ENCODE results near the gene ITGBL1. TPM values are rescaled to one million over a fixed set of nuclear protein-coding genes. Genes with fewer than 3 reads are reported as not detected.
A peak's percentile ranks its signal among the peaks of the same experiment; 100 is the strongest.

The ITGBL1 gene
- total RNA-seq, 1 experiment from 2014 or later = 37.1 TPM

GRCh38 chr13:101490406-101491015, 38.0 kb downstream of the ITGBL1 start:
- H3K4me3 ChIP-seq (ENCODE audit: low read length) = peak overlapping the region; percentile 36; the same call in 1 of the 2 replicates
- ChIA-PET CTCF (interaction anchor here (0.6 kb wide), 1 partner anchor 266 kb away, joined by 3 read pairs; no protein-coding TSS in a partner anchor), POLR2A (ENCODE audit: unreplicated experiment) (no interaction called here)
- H3K27ac ChIP-seq (ENCODE audit: low read length) = peak overlapping the region; percentile 93
- no peaks in the 10 kb centered on the region for H3K36me3 ChIP-seq (ENCODE audit: low read depth, low read length)
- H3K4me2 ChIP-seq (ENCODE audit: low read length) = peak overlapping the region; percentile 68
- peak; percentile 70 for ATAC-seq
- no peaks in the 10 kb centered on the region for H3K9me3 ChIP-seq (ENCODE audit: low read length)
- H3K79me2 ChIP-seq (ENCODE audit: low read length) = peaks cover 71% of the 10 kb centered on the region
- peak overlapping the region; percentile 61 for H3K9ac ChIP-seq (ENCODE audit: low read length)
- H3F3A ChIP-seq (ENCODE audit: low read length, unreplicated experiment) = no peaks in the 10 kb centered on the region
- no peak overlapping the region for H2AFZ ChIP-seq (ENCODE audit: low read length)
- no peaks in the 10 kb centered on the region for H3K9me2 ChIP-seq (replicated peaks; ENCODE audit: low read length)
- BruUV-seq (replicated peaks) = no TSS peak
- TF ChIP-seq EZH2phosphoT487 (IDR thresholded peaks at IDR 0.05; ENCODE audit: borderline replicate concordance, low read length) = no peak
- peak; percentile 60 for DNase-seq
- H4K20me1 ChIP-seq (ENCODE audit: low read length) = no peaks in the 10 kb centered on the region
- H3K4me1 ChIP-seq (ENCODE audit: insufficient read depth, low read length) = peaks cover 30% of the 10 kb centered on the region
- no peaks in the 10 kb centered on the region for H3K27me3 ChIP-seq (ENCODE audit: low read length)
- intact Hi-C loops (cut with micrococcal nuclease) = no loop called here

DNA sequence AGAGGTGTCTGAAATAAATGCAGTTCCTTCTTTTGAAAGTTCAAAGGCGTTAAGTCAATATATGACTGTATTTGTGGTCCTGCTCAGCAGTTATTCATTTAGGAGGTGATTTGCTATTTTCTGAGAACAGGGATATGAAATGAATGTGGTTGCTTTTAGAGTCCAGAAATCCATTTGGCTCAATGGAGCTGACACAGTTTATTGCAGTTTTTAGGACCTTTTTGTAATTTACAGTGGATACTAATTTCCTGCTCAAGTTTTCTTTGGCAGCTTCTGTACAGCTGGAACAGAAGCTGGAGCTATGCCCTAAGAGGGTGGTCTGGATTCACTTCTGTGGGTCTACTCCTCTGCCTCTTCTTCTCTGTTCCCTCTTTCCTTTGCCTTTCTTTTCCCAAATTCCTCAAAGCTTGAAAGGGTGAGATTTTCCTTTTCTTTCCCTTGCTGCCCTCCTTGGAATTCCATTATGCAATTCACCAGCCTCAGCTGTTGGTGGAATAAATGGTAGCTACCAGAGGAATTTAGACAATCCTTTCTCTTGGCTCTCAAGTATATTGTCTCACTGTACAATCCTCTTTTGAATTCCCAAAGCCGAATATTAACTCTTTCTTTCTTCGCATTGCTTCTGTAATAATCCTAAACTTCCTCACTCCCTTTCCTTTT, 39.9 kb downstream of the ITGBL1 start:
- Histone ChIP-seq H3K27ac (ENCODE audit: low read length) (no peak overlapping the region), H3K79me2 (ENCODE audit: low read length) (peaks cover 85% of the 10 kb centered on the region), H2AFZ (ENCODE audit: low read length) (no peak overlapping the region), H3K9me3 (ENCODE audit: low read length) (no peaks in the 10 kb centered on the region), H3K9ac (ENCODE audit: low read length) (no peak overlapping the region), H3K9me2 (replicated peaks; ENCODE audit: low read length) (no peaks in the 10 kb centered on the region), H3K4me1 (ENCODE audit: insufficient read depth, low read length) (peaks cover 30% of the 10 kb centered on the region), H3F3A (ENCODE audit: low read length, unreplicated experiment) (no peaks in the 10 kb centered on the region), H3K27me3 (ENCODE audit: low read length) (no peaks in the 10 kb centered on the region), H3K4me3 (ENCODE audit: low read length) (no peak overlapping the region), H3K36me3 (ENCODE audit: low read depth, low read length) (no peaks in the 10 kb centered on the region), H4K20me1 (ENCODE audit: low read length) (no peaks in the 10 kb centered on the region), H3K4me2 (ENCODE audit: low read length) (no peak overlapping the region)
- TF ChIP-seq EZH2 (IDR thresholded peaks at IDR 0.05; ENCODE audit: low read length, unreplicated experiment) = no peak
- no peak for TF ChIP-seq CTCF (conservative IDR thresholded peaks at IDR 0.05; ENCODE audit: low read depth, low read length)
- no peak for TF ChIP-seq EZH2phosphoT487 (IDR thresholded peaks at IDR 0.05; ENCODE audit: borderline replicate concordance, low read length)
- CTCF ChIA-PET = no interaction called here
- DNase-seq = no peak
- POLR2A ChIA-PET (ENCODE audit: unreplicated experiment) = interaction anchor here (0.6 kb wide), 1 partner anchor 110 kb away, joined by 3 read pairs; no protein-coding TSS in a partner anchor
- no TSS peak for BruUV-seq (replicated peaks)
- intact Hi-C loops (cut with micrococcal nuclease) = no loop called here
- no peak for ATAC-seq

DNA sequence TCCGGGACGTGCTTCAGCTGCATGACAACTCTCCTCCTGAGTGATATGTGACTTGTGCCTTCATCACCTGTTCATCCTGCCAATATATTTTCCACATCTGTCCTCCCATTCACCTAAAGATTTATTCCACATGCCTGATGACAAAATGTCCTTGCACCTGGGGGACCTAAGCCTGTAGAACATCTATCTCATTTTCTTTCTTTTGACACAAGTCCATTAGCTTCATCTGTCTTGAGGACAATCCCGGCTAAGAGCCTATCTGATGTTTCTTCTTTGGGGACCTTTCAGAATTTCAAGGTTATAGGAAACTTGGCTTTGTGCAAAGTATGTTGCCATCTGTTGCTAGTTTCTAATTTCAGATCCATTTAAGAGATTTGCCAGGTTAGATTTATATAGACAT, 41.1 kb downstream of the ITGBL1 start:
- ChIA-PET POLR2A (ENCODE audit: unreplicated experiment) (no interaction called here), CTCF (no interaction called here)
- H3K79me2 ChIP-seq (ENCODE audit: low read length) = peaks cover 85% of the 10 kb centered on the region
- ATAC-seq (no peak), DNase-seq (no peak)
- no peaks in the 10 kb centered on the region for H3K36me3 ChIP-seq (ENCODE audit: low read depth, low read length)
- H3K9me3 ChIP-seq (ENCODE audit: low read length) = no peaks in the 10 kb centered on the region
- H4K20me1 ChIP-seq (ENCODE audit: low read length) = no peaks in the 10 kb centered on the region
- no peak overlapping the region for H3K9ac ChIP-seq (ENCODE audit: low read length)
- H3F3A ChIP-seq (ENCODE audit: low read length, unreplicated experiment) = no peaks in the 10 kb centered on the region
- H3K4me3 ChIP-seq (ENCODE audit: low read length) = no peak overlapping the region
- intact Hi-C loops (cut with micrococcal nuclease) = no loop called here
- no TSS peak for BruUV-seq (replicated peaks)
- peaks cover 36% of the 10 kb centered on the region for H3K4me1 ChIP-seq (ENCODE audit: insufficient read depth, low read length)
- no peaks in the 10 kb centered on the region for H3K27me3 ChIP-seq (ENCODE audit: low read length)
- H3K27ac ChIP-seq (ENCODE audit: low read length) = no peak overlapping the region
- no peak overlapping the region for H3K4me2 ChIP-seq (ENCODE audit: low read length)
- TF ChIP-seq EZH2 (IDR thresholded peaks at IDR 0.05; ENCODE audit: low read length, unreplicated experiment) (no peak), EZH2phosphoT487 (IDR thresholded peaks at IDR 0.05; ENCODE audit: borderline replicate concordance, low read length) (no peak), CTCF (conservative IDR thresholded peaks at IDR 0.05; ENCODE audit: low read depth, low read length) (no peak)
- no peaks in the 10 kb centered on the region for H3K9me2 ChIP-seq (replicated peaks; ENCODE audit: low read length)
- no peak overlapping the region for H2AFZ ChIP-seq (ENCODE audit: low read length)
